Ascending aorta (tissue), 2 donors: ENCODE measurements around the gene NATD1. TPM values are rescaled to one million over a fixed set of nuclear protein-coding genes. Genes with fewer than 3 reads are reported as not detected.
A peak's percentile ranks its signal among the peaks of the same experiment; 100 is the strongest.

Experiments used
- DNase-seq, 2 donors: peaks; one replicate each; pipeline ENCODE4 v3.0.0-alpha.2; 2019; ENCODE audit warnings: low spot score in 2 of 2
- H3K27ac ChIP-seq, 2 donors: fragments of 200-600 bp; sonication (generic); one replicate each; pipeline ENCODE4 v1.5.1; 2016 to 2017; ENCODE audit warnings: mild to moderate bottlenecking in 1 of 2
- H3K27me3 ChIP-seq: fragments of 200-600 bp; sonication (generic); one replicate; pipeline ENCODE4 v1.5.1; 2017
- H3K36me3 ChIP-seq, 2 donors: fragments of 200-600 bp; sonication (generic); one replicate each; pipeline ENCODE4 v1.5.1; 2016
- H3K4me1 ChIP-seq, 2 donors: fragments of 200-600 bp; sonication (generic); one replicate each; pipeline ENCODE4 v1.5.1; 2016 to 2017; ENCODE audit warnings: mild to moderate bottlenecking in 1 of 2
- H3K4me3 ChIP-seq, 2 donors: fragments of 200-600 bp; sonication (generic); one replicate each; pipeline ENCODE4 v1.5.1; 2016 to 2017; ENCODE audit warnings: mild to moderate bottlenecking in 1 of 2
- H3K9me3 ChIP-seq, 2 donors: fragments of 200-600 bp; sonication (generic); one replicate each; pipeline ENCODE4 v1.5.1; 2016
- intact Hi-C: fragments of 100-400 bp; cut with DNase I; formaldehyde crosslinking; loops from one replicate; pipeline ENCODE4 v1.15.1; 2023
- total RNA-seq: library from RNA; depleted of rRNA; stranded (reverse); fragments of >200 nt; gene quantifications from one replicate; pipeline ENCODE4 v1.1.0, GENCODE V29; 2016
- TF ChIP-seq, protein P1 (sequence below), 3 experiments: fragments of 200-600 bp in 2 of 3; fragments of 450-650 bp in 1 of 3; sonication (generic) in 2 of 3; IDR thresholded peaks; one replicate each; pipeline ENCODE4 v1.5.1; 2016 to 2019; ENCODE audit warnings: antibody characterized with exemption in 3 of 3, mild to moderate bottlenecking in 1 of 3, moderate library complexity in 1 of 3

Gene NATD1
- total RNA-seq, 1 donor from 2014 or later: 13.4 TPM

DNA sequence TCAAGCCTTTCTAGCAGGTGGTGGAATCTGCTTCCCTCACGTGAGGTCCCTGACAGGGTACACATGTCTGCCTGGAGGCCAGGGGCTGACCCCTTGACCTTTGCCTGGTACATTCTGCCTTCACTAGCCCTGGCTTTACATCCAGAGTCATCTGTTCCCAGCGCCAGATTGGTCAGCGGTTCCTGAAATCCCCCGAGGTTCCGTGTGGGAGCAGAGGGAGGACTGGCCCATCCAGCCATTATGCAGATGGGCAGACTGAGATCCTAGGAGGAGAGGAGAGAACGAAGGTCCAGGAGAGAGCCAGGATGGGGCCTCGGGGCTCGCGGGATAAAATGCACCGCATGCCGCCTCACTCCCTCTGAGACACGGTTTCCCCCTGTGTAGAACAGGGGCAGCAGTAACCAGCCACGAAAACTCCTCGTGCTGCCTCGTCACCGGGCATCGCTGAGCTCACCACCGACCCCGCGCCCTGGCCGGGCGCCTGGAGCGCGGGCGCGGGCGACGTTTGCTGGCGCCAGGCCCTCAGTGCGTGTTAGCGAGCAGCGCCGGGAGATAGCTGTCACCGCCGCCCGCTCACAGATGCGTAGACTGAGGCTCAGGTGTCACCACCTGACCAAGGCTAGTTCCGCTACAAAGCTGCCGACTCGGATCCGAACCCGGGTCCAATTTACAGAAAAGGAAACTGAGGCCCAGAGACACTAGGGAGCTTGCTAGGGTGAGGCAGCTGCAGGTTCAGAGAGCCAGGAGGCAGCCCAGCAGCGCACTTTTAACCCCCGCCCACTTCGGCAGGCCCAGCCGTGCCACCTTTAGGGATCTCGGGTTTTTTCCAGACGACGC is 30.5 kb upstream of the NATD1 start:
- intact Hi-C loops: no loop called here
- TF ChIP-seq, protein P1, sequence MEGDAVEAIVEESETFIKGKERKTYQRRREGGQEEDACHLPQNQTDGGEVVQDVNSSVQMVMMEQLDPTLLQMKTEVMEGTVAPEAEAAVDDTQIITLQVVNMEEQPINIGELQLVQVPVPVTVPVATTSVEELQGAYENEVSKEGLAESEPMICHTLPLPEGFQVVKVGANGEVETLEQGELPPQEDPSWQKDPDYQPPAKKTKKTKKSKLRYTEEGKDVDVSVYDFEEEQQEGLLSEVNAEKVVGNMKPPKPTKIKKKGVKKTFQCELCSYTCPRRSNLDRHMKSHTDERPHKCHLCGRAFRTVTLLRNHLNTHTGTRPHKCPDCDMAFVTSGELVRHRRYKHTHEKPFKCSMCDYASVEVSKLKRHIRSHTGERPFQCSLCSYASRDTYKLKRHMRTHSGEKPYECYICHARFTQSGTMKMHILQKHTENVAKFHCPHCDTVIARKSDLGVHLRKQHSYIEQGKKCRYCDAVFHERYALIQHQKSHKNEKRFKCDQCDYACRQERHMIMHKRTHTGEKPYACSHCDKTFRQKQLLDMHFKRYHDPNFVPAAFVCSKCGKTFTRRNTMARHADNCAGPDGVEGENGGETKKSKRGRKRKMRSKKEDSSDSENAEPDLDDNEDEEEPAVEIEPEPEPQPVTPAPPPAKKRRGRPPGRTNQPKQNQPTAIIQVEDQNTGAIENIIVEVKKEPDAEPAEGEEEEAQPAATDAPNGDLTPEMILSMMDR (IDR thresholded peaks at IDR 0.05): no peak

GRCh38 chr17:21282850-21283249 is 29.6 kb upstream of the NATD1 start:
- intact Hi-C loops: no loop called here
- peaks cover 17 to 32% of the 10 kb centered on the region in 2 donors for H3K4me1 ChIP-seq
- H3K9me3 ChIP-seq: no peaks in the 10 kb centered on the region
- TF ChIP-seq, protein P1 (IDR thresholded peaks at IDR 0.05): no peak
- no peak overlapping the region for H3K4me3 ChIP-seq
- DNase-seq: no peak
- no peaks in the 10 kb centered on the region for H3K36me3 ChIP-seq
- H3K27ac ChIP-seq: peak overlapping the region; percentile 91 to 95
- H3K27me3 ChIP-seq: no peaks in the 10 kb centered on the region

More for the DNA sequence above, 30.5 kb upstream of the NATD1 start:
- Histone ChIP-seq H3K9me3 (no peaks in the 10 kb centered on the region), H3K36me3 (no peaks in the 10 kb centered on the region), H3K4me3 (peak overlapping the region; percentile 91 to 94), H3K27me3 (no peaks in the 10 kb centered on the region), H3K4me1 (peaks cover 24 to 38% of the 10 kb centered on the region in 2 donors), H3K27ac (peak overlapping the region; percentile 91 to 95)
- DNase-seq: no peak

- H3K27ac ChIP-seq: peak overlapping the region; percentile 91 to 95
- H3K36me3 ChIP-seq: no peaks in the 10 kb centered on the region
- TF ChIP-seq, protein P1 (IDR thresholded peaks at IDR 0.05): no peak
- no peaks in the 10 kb centered on the region for H3K27me3 ChIP-seq
- intact Hi-C loops: no loop called here
- H3K4me1 ChIP-seq: peaks cover 13 to 28% of the 10 kb centered on the region in 2 donors
- DNase-seq: peak; percentile 83 to 94
- no peaks in the 10 kb centered on the region for H3K9me3 ChIP-seq
- H3K4me3 ChIP-seq: no peak overlapping the region
Measured at GRCh38 chr17:21282231-21282630, 29.0 kb upstream of the NATD1 start.

DNA sequence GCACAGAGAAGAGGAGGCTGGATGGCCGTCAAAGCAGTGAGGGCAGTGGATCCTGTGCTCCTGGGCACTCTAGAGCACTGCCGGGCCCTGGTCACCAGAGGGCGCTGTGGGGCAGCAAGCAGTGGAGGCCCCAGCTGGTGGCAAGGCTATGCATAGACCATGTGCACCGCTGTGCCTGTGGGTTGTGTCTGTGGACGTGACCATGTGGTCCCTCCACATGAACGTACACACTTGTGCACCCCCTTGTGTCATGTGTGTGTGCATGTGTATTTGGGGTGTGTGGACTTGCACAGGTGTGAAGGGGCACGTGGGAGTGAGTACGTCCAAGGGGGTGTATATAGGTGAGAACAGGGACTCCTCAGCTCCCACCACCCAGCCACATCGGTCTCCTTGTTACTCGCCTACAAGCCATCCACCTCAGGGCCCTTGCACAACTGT is 26.9 kb upstream of the NATD1 start:
- peak overlapping the region in 1 of 2 donors; percentile 16 for H3K27ac ChIP-seq
- H3K9me3 ChIP-seq: no peaks in the 10 kb centered on the region
- no peaks in the 10 kb centered on the region for H3K27me3 ChIP-seq
- H3K4me3 ChIP-seq: no peak overlapping the region
- TF ChIP-seq, protein P1 (IDR thresholded peaks at IDR 0.05): peak; percentile 91 to 98 (median 94)
- DNase-seq: peak; percentile 59 to 93
- intact Hi-C loops: no loop called here
- H3K4me1 ChIP-seq: peaks cover 13 to 25% of the 10 kb centered on the region in 2 donors
- no peaks in the 10 kb centered on the region for H3K36me3 ChIP-seq

GRCh38 chr17:21279582-21279981 is 26.4 kb upstream of the NATD1 start:
- Histone ChIP-seq H3K27me3 (no peaks in the 10 kb centered on the region), H3K4me3 (no peak overlapping the region), H3K36me3 (no peaks in the 10 kb centered on the region), H3K4me1 (peaks cover 13 to 25% of the 10 kb centered on the region in 2 donors), H3K27ac (peak overlapping the region in 1 of 2 donors; percentile 16), H3K9me3 (no peaks in the 10 kb centered on the region)
- no peak for DNase-seq
- TF ChIP-seq, protein P1 (IDR thresholded peaks at IDR 0.05): no peak
- intact Hi-C loops: loop anchor here (5.0 kb wide), 2 partner anchors 33 to 117 kb away; no protein-coding TSS in a partner anchor
